ENCODE results near the gene PSMB5.

Gene PSMB5

DNA sequence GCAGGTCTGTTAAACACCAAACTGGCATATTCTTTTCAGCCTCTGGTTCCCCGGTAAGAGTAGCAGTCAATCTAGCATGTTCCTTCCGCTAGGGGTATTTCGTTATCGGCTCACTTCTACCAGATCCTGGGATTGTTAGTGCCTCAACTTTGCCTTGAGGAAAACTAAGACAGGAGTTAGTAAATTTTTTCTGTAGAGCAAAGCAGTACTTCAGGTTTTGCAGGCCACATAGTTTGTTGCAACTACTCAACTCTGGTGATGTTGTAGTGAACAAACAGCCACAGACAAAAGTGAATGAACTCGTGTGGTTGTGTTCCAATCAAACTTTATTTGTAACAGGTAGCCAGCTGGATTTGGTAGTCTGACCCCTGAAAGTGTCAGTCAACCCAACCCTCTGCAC, 28.9 kb upstream of the PSMB5 start:
- ChIA-PET POLR2A (interaction anchor here (0.6 to 3.5 kb wide), 2 partner anchors 31 to 151 kb away, joined by 3 to 20 read pairs; partner anchors contain the start of genes ACIN1 and C14orf119), CTCF (interaction anchor here (0.8 to 16.2 kb wide), 4 partner anchors 8 to 75 kb away, joined by 4 to 469 read pairs (median 12); partner anchors contain the start of gene AJUBA)
- TF ChIP-seq, protein P1, sequence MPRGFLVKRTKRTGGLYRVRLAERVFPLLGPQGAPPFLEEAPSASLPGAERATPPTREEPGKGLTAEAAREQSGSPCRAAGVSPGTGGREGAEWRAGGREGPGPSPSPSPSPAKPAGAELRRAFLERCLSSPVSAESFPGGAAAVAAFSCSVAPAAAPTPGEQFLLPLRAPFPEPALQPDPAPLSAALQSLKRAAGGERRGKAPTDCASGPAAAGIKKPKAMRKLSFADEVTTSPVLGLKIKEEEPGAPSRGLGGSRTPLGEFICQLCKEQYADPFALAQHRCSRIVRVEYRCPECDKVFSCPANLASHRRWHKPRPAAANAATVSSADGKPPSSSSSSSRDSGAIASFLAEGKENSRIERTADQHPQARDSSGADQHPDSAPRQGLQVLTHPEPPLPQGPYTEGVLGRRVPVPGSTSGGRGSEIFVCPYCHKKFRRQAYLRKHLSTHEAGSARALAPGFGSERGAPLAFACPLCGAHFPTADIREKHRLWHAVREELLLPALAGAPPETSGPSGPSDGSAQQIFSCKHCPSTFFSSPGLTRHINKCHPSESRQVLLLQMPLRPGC (tag by site-specific recombination; IDR thresholded peaks at IDR 0.05): no peak
- TF ChIP-seq ZNF350 (tag by site-specific recombination; IDR thresholded peaks at IDR 0.05) (no peak), ZNF274 (IDR thresholded peaks at IDR 0.05; ENCODE audit: low read length) (no peak), ZNF274 (tag by site-specific recombination; IDR thresholded peaks at IDR 0.05; ENCODE audit: borderline replicate concordance) (no peak), ZNF24 (tag by site-specific recombination; IDR thresholded peaks at IDR 0.05) (no peak), ZNF248 (tag by site-specific recombination; IDR thresholded peaks at IDR 0.05) (no peak), IKZF3 (tag by site-specific recombination; IDR thresholded peaks at IDR 0.05) (no peak), ZNF138 (tag by site-specific recombination; IDR thresholded peaks at IDR 0.05; ENCODE audit: borderline replicate concordance) (no peak), ZNF175 (tag by site-specific recombination; IDR thresholded peaks at IDR 0.05) (no peak), ZNF140 (tag by site-specific recombination; IDR thresholded peaks at IDR 0.05) (no peak), ZNF426 (tag by site-specific recombination; IDR thresholded peaks at IDR 0.05) (no peak)
- TF ChIP-seq, protein P2, sequence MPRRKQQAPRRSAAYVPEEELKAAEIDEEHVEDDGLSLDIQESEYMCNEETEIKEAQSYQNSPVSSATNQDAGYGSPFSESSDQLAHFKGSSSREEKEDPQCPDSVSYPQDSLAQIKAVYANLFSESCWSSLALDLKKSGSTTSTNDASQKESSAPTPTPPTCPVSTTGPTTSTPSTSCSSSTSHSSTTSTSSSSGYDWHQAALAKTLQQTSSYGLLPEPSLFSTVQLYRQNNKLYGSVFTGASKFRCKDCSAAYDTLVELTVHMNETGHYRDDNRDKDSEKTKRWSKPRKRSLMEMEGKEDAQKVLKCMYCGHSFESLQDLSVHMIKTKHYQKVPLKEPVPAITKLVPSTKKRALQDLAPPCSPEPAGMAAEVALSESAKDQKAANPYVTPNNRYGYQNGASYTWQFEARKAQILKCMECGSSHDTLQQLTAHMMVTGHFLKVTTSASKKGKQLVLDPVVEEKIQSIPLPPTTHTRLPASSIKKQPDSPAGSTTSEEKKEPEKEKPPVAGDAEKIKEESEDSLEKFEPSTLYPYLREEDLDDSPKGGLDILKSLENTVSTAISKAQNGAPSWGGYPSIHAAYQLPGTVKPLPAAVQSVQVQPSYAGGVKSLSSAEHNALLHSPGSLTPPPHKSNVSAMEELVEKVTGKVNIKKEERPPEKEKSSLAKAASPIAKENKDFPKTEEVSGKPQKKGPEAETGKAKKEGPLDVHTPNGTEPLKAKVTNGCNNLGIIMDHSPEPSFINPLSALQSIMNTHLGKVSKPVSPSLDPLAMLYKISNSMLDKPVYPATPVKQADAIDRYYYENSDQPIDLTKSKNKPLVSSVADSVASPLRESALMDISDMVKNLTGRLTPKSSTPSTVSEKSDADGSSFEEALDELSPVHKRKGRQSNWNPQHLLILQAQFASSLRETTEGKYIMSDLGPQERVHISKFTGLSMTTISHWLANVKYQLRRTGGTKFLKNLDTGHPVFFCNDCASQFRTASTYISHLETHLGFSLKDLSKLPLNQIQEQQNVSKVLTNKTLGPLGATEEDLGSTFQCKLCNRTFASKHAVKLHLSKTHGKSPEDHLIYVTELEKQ (tag by site-specific recombination; IDR thresholded peaks at IDR 0.05; ENCODE audit: borderline replicate concordance): no peak
- TF ChIP-seq, protein P3, sequence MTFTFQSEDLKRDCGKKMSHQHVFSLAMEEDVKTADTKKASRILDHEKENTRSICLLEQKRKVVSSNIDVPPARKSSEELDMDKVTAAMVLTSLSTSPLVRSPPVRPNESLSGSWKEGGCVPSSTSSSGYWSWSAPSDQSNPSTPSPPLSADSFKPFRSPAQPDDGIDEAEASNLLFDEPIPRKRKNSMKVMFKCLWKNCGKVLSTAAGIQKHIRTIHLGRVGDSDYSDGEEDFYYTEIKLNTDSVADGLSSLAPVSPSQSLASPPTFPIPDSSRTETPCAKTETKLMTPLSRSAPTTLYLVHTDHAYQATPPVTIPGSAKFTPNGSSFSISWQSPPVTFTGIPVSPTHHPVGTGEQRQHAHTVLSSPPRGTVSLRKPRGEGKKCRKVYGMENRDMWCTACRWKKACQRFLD (tag by site-specific recombination; IDR thresholded peaks at IDR 0.05): no peak
- Histone ChIP-seq H3K36me3 (ENCODE audit: control insufficient read depth in 2 of 2, insufficient read depth in 1 of 2, low read length in 2 of 2) (peaks cover 61 to 96% of the 10 kb centered on the region in 2 experiments), H3K9me3 (ENCODE audit: control insufficient read depth, insufficient read depth, low read depth, low read length) (no peaks in the 10 kb centered on the region), H3K4me1 (ENCODE audit: control insufficient read depth, insufficient read depth, low read length) (no peaks in the 10 kb centered on the region), H3K27ac (ENCODE audit: extremely low read depth, low read depth, low read length) (no peak overlapping the region), H3K4me3 (ENCODE audit: low read depth, low read length) (no peak overlapping the region)

DNA sequence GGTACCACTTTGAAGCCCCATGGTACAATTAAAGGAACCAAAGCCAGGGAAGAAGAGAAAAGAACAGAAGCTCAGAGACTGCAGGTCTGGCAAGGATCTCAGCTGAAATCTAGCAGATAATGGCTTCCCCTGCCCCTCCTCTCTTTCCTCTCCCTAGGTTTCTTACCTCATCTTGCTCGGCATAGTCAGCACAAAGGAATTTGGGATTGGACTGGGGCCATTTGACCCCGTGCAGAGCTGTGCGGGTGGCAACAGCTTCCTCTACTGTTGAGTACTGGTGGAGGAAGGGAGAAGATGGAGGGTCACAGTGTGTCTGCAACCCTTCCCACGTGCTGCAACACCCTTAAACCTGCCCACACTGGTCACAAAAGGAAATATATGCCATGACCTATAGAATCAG, 27.3 kb upstream of the PSMB5 start:
- Histone ChIP-seq H3K9me3 (ENCODE audit: control insufficient read depth, insufficient read depth, low read depth, low read length) (no peaks in the 10 kb centered on the region), H3K27ac (ENCODE audit: extremely low read depth, low read depth, low read length) (peak overlapping the region; percentile 30; the same call in 1 of the 2 replicates), H3K4me3 (ENCODE audit: low read depth, low read length) (no peak overlapping the region), H3K36me3 (ENCODE audit: control insufficient read depth in 2 of 2, insufficient read depth in 1 of 2, low read length in 2 of 2) (peaks cover 51 to 81% of the 10 kb centered on the region in 2 experiments), H3K4me1 (ENCODE audit: control insufficient read depth, insufficient read depth, low read length) (no peaks in the 10 kb centered on the region)
- ChIA-PET CTCF (interaction anchor here (0.6 to 16.2 kb wide), 10 partner anchors 9 to 132 kb away, joined by 3 to 469 read pairs (median 6); partner anchors contain the start of genes AJUBA and PRMT5), POLR2A (interaction anchor here (0.6 to 3.5 kb wide), 15 partner anchors 9 to 203 kb away, joined by 3 to 20 read pairs (median 7); partner anchors contain the start of genes ACIN1, AJUBA, C14orf119 and PRMT5)
- no peak for TF ChIP-seq ZNF157 (tag by site-specific recombination; IDR thresholded peaks at IDR 0.05)
- TF ChIP-seq ZNF341 (tag by site-specific recombination; IDR thresholded peaks at IDR 0.05; ENCODE audit: low read depth): no peak
- no peak for TF ChIP-seq ZNF302 (tag by site-specific recombination; IDR thresholded peaks at IDR 0.05; ENCODE audit: low read depth)
- TF ChIP-seq, protein P4, sequence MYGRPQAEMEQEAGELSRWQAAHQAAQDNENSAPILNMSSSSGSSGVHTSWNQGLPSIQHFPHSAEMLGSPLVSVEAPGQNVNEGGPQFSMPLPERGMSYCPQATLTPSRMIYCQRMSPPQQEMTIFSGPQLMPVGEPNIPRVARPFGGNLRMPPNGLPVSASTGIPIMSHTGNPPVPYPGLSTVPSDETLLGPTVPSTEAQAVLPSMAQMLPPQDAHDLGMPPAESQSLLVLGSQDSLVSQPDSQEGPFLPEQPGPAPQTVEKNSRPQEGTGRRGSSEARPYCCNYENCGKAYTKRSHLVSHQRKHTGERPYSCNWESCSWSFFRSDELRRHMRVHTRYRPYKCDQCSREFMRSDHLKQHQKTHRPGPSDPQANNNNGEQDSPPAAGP (tag by site-specific recombination; IDR thresholded peaks at IDR 0.05): peak; percentile 46; the same call in 1 of the 2 replicates
- TF ChIP-seq TRIM28 (IDR thresholded peaks at IDR 0.05; ENCODE audit: borderline replicate concordance, low read length): no peak
- TF ChIP-seq, protein P5, sequence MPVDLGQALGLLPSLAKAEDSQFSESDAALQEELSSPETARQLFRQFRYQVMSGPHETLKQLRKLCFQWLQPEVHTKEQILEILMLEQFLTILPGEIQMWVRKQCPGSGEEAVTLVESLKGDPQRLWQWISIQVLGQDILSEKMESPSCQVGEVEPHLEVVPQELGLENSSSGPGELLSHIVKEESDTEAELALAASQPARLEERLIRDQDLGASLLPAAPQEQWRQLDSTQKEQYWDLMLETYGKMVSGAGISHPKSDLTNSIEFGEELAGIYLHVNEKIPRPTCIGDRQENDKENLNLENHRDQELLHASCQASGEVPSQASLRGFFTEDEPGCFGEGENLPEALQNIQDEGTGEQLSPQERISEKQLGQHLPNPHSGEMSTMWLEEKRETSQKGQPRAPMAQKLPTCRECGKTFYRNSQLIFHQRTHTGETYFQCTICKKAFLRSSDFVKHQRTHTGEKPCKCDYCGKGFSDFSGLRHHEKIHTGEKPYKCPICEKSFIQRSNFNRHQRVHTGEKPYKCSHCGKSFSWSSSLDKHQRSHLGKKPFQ (tag by site-specific recombination; IDR thresholded peaks at IDR 0.05): no peak
- TF ChIP-seq ZNF404 (tag by site-specific recombination; IDR thresholded peaks at IDR 0.05): no peak
- TF ChIP-seq, protein P6, sequence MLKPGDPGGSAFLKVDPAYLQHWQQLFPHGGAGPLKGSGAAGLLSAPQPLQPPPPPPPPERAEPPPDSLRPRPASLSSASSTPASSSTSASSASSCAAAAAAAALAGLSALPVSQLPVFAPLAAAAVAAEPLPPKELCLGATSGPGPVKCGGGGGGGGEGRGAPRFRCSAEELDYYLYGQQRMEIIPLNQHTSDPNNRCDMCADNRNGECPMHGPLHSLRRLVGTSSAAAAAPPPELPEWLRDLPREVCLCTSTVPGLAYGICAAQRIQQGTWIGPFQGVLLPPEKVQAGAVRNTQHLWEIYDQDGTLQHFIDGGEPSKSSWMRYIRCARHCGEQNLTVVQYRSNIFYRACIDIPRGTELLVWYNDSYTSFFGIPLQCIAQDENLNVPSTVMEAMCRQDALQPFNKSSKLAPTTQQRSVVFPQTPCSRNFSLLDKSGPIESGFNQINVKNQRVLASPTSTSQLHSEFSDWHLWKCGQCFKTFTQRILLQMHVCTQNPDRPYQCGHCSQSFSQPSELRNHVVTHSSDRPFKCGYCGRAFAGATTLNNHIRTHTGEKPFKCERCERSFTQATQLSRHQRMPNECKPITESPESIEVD (tag by site-specific recombination; IDR thresholded peaks at IDR 0.05): no peak
- TF ChIP-seq ZNF324 (tag by site-specific recombination; IDR thresholded peaks at IDR 0.05): peak; percentile 86

Measured in HEK293 (cell line).